ENCODE results near the gene CCM2. TPM values are rescaled to one million over a fixed set of nuclear protein-coding genes. Genes with fewer than 3 reads are reported as not detected.
"Not testable (repeated sequence)": the region's sequence is repeated elsewhere in the genome, so short reads cannot be mapped to it uniquely, and the experiment has no call there.

The CCM2 gene
- polyA plus RNA-seq, 10 donors, result 37.7 to 44.1 (median 40.4) TPM

GRCh38 chr7:45031829-45032228, 31.8 kb downstream of the CCM2 start:
- no peak for DNase-seq

GRCh38 chr7:45032421-45032820, 32.4 kb downstream of the CCM2 start:
- DNase-seq, result no peak

GRCh38 chr7:45033261-45033930, 33.4 kb downstream of the CCM2 start:
- no peak for DNase-seq

- DNase-seq, result no peak
Measured at GRCh38 chr7:45033931-45034290, 33.9 kb downstream of the CCM2 start.

- DNase-seq, result not testable (repeated sequence)
Measured at GRCh38 chr7:45034710-45035109, 34.7 kb downstream of the CCM2 start.

GRCh38 chr7:45035371-45035770, 35.4 kb downstream of the CCM2 start:
- DNase-seq, result no peak

- no peak for DNase-seq
Measured at GRCh38 chr7:45035893-45036292, 35.9 kb downstream of the CCM2 start.

GRCh38 chr7:45036317-45036716, 36.3 kb downstream of the CCM2 start:
- no peak for DNase-seq

- no peak for DNase-seq
Measured at GRCh38 chr7:45036796-45037195, 36.8 kb downstream of the CCM2 start.

- DNase-seq, result no peak
Measured at GRCh38 chr7:45037876-45038275, 37.9 kb downstream of the CCM2 start.

- DNase-seq, result no peak
Measured at GRCh38 chr7:45039106-45039505, 39.1 kb downstream of the CCM2 start.

GRCh38 chr7:45044338-45044737, 44.3 kb downstream of the CCM2 start:
- DNase-seq, result no peak

GRCh38 chr7:45048748-45049147, 48.7 kb downstream of the CCM2 start:
- no peak for DNase-seq

GRCh38 chr7:45050198-45050597, 50.2 kb downstream of the CCM2 start:
- no peak for DNase-seq

- no peak for DNase-seq
Measured at GRCh38 chr7:45052011-45052410, 52.0 kb downstream of the CCM2 start.

- DNase-seq, result no peak
Measured at GRCh38 chr7:45053401-45053800, 53.4 kb downstream of the CCM2 start.

GRCh38 chr7:45053941-45054340, 53.9 kb downstream of the CCM2 start:
- DNase-seq, result no peak

- no peak for DNase-seq
Measured at GRCh38 chr7:45054442-45054841, 54.4 kb downstream of the CCM2 start.

- DNase-seq, result no peak
Measured at GRCh38 chr7:45055016-45055415, 55.0 kb downstream of the CCM2 start.

- no peak for DNase-seq
Measured at GRCh38 chr7:45055594-45056219, 55.7 kb downstream of the CCM2 start.

GRCh38 chr7:45057878-45058277, 57.9 kb downstream of the CCM2 start:
- no peak for DNase-seq

- no peak for DNase-seq
Measured at GRCh38 chr7:45060295-45060694, 60.3 kb downstream of the CCM2 start.

GRCh38 chr7:45061352-45061751, 61.4 kb downstream of the CCM2 start:
- DNase-seq, result no peak
